Measurements from ENCODE around the gene RAPGEF1.

RAPGEF1 gene

GRCh38 chr9:131635285-131635684 is 104.6 kb downstream of the RAPGEF1 start (continued):
- TF ChIP-seq ZBTB1 (tag by site-specific recombination; IDR thresholded peaks at IDR 0.05) (no peak), ZNF626 (tag by site-specific recombination; IDR thresholded peaks at IDR 0.05) (no peak), HIC1 (tag by site-specific recombination; IDR thresholded peaks at IDR 0.05) (no peak), ZNF560 (tag by site-specific recombination; IDR thresholded peaks at IDR 0.05; ENCODE audit: borderline replicate concordance) (no peak), ZNF624 (tag by site-specific recombination; IDR thresholded peaks at IDR 0.05) (no peak), ZNF366 (tag by site-specific recombination; conservative IDR thresholded peaks at IDR 0.05) (peak; percentile 79), ZNF292 (tag by site-specific recombination; IDR thresholded peaks at IDR 0.05; ENCODE audit: borderline replicate concordance, low read depth) (no peak), ZNF707 (tag by site-specific recombination; IDR thresholded peaks at IDR 0.05) (no peak), ZNF202 (tag by site-specific recombination; IDR thresholded peaks at IDR 0.05; ENCODE audit: borderline replicate concordance) (no peak), MEIS1 (CRISPR knock-in tag; IDR thresholded peaks at IDR 0.05; ENCODE audit: borderline replicate concordance) (no peak), RBAK (tag by site-specific recombination; IDR thresholded peaks at IDR 0.05) (no peak), ZNF280D (tag by site-specific recombination; IDR thresholded peaks at IDR 0.05) (no peak), ZNF521 (tag by site-specific recombination; IDR thresholded peaks at IDR 0.05) (no peak), YY2 (tag by site-specific recombination; IDR thresholded peaks at IDR 0.05) (no peak), ZNF37A (tag by site-specific recombination; IDR thresholded peaks at IDR 0.05) (no peak), ZNF544 (tag by site-specific recombination; IDR thresholded peaks at IDR 0.05) (no peak), ZSCAN16 (tag by site-specific recombination; IDR thresholded peaks at IDR 0.05) (no peak), ZNF211 (tag by site-specific recombination; IDR thresholded peaks at IDR 0.05; ENCODE audit: low read depth) (no peak), ZFP3 (tag by site-specific recombination; IDR thresholded peaks at IDR 0.05; ENCODE audit: low read depth) (no peak), ZNF248 (tag by site-specific recombination; IDR thresholded peaks at IDR 0.05) (no peak), GLIS1 (tag by site-specific recombination; IDR thresholded peaks at IDR 0.05) (peak; percentile 89), ZNF558 (tag by site-specific recombination; IDR thresholded peaks at IDR 0.05) (no peak), GLIS2 (tag by site-specific recombination; IDR thresholded peaks at IDR 0.05) (0 out of 2 replicates have a peak, but pooled peaks have one; percentile 56), ZEB2 (tag by site-specific recombination; IDR thresholded peaks at IDR 0.05) (peak; percentile 83), ZNF529 (tag by site-specific recombination; IDR thresholded peaks at IDR 0.05; ENCODE audit: insufficient replicate concordance) (no peak), ZNF416 (tag by site-specific recombination; IDR thresholded peaks at IDR 0.05) (no peak), ZBTB48 (tag by site-specific recombination; IDR thresholded peaks at IDR 0.05) (peak; percentile 51; the same call in 1 of the 2 replicates), ZNF776 (tag by site-specific recombination; IDR thresholded peaks at IDR 0.05; ENCODE audit: borderline replicate concordance) (no peak), ZBTB20 (tag by site-specific recombination; IDR thresholded peaks at IDR 0.05) (peak; percentile 33), ZNF398 (tag by site-specific recombination; IDR thresholded peaks at IDR 0.05) (peak; percentile 89), ZNF530 (tag by site-specific recombination; IDR thresholded peaks at IDR 0.05; ENCODE audit: low read depth) (no peak), ZNF18 (tag by site-specific recombination; IDR thresholded peaks at IDR 0.05) (no peak), ZNF768 (tag by site-specific recombination; IDR thresholded peaks at IDR 0.05) (no peak), ZNF843 (tag by site-specific recombination; IDR thresholded peaks at IDR 0.05) (peak; percentile 58; the same call in 1 of the 2 replicates), ZNF561 (tag by site-specific recombination; IDR thresholded peaks at IDR 0.05; ENCODE audit: borderline replicate concordance) (no peak)
